IPS-NIHi7 (cell line): ENCODE measurements around the gene OCA2.

ENCODE experiments used
- DNase-seq: peaks from one replicate; pipeline ENCODE4 v3.0.0; 2012; ENCODE audit warnings: mixed read lengths; ENCODE audit errors: extremely low spot score

The OCA2 gene

GRCh38 chr15:28079313-28079969, 19.7 kb downstream of the OCA2 start:
- peak; percentile 8 for DNase-seq

GRCh38 chr15:28078191-28078719, 20.9 kb downstream of the OCA2 start:
- DNase-seq = peak; percentile 4

GRCh38 chr15:28075573-28075972, 23.5 kb downstream of the OCA2 start:
- no peak for DNase-seq

GRCh38 chr15:28068930-28069329, 30.2 kb downstream of the OCA2 start:
- no peak for DNase-seq

- DNase-seq = no peak
Observed at GRCh38 chr15:28066231-28066630, 32.9 kb downstream of the OCA2 start.

GRCh38 chr15:28060005-28060404, 39.1 kb downstream of the OCA2 start:
- no peak for DNase-seq

- DNase-seq = no peak
Observed at GRCh38 chr15:28058082-28058481, 41.0 kb downstream of the OCA2 start.

GRCh38 chr15:28051955-28052633, 47.0 kb downstream of the OCA2 start:
- no peak for DNase-seq

- DNase-seq = no peak
Observed at GRCh38 chr15:28049581-28049980, 49.5 kb downstream of the OCA2 start.

GRCh38 chr15:28047277-28047676, 51.8 kb downstream of the OCA2 start:
- no peak for DNase-seq

GRCh38 chr15:28044121-28044672, 54.9 kb downstream of the OCA2 start:
- DNase-seq = no peak

- no peak for DNase-seq
Observed at GRCh38 chr15:28043691-28044091, 55.4 kb downstream of the OCA2 start.

GRCh38 chr15:28037969-28038590, 61.0 kb downstream of the OCA2 start:
- no peak for DNase-seq

GRCh38 chr15:28033443-28033842, 65.7 kb downstream of the OCA2 start:
- peak; percentile 34 for DNase-seq

- no peak for DNase-seq
Observed at GRCh38 chr15:28030801-28031200, 68.3 kb downstream of the OCA2 start.

GRCh38 chr15:28027714-28028076, 71.4 kb downstream of the OCA2 start:
- no peak for DNase-seq

GRCh38 chr15:28026764-28027713, 72.1 kb downstream of the OCA2 start:
- DNase-seq = no peak

GRCh38 chr15:28026221-28026620, 72.9 kb downstream of the OCA2 start:
- peak; percentile 7 for DNase-seq

- no peak for DNase-seq
Observed at GRCh38 chr15:28025413-28025812, 73.7 kb downstream of the OCA2 start.

- peak; percentile 4 for DNase-seq
Observed at GRCh38 chr15:28024889-28025250, 74.2 kb downstream of the OCA2 start.
